ENCODE measurements around the gene DIPK1C. TPM values are rescaled to one million over a fixed set of nuclear protein-coding genes. Genes with fewer than 3 reads are reported as not detected.

Gene DIPK1C
- total RNA-seq, 1 experiment from 2014 or later: not detected

GRCh38 chr18:74387383-74387782, 69.7 kb downstream of the DIPK1C start:
- Mint-ChIP-seq H3K9me3 (no peaks in the 10 kb centered on the region), H3K36me3 (peaks cover 6% of the 10 kb centered on the region), H3K4me3 (no peak overlapping the region), H3K4me1 (peaks cover 24% of the 10 kb centered on the region), H3K27ac (no peak overlapping the region), H3K27me3 (ENCODE audit: low read depth) (peaks cover 3% of the 10 kb centered on the region; the same call in 1 of the 2 replicates)
- POLR2A ChIA-PET: no interaction called here
- CTCF ChIA-PET: no interaction called here
- ATAC-seq: no peak
- DNase-seq (ENCODE audit: low spot score): no peak
- TF ChIP-seq ZNF532 (CRISPR knock-in tag; IDR thresholded peaks at IDR 0.05; ENCODE audit: borderline replicate concordance): no peak
- TF ChIP-seq MXD4 (CRISPR knock-in tag; IDR thresholded peaks at IDR 0.05; ENCODE audit: borderline replicate concordance): no peak
- no peak for TF ChIP-seq EMX1 (CRISPR knock-in tag; IDR thresholded peaks at IDR 0.05)
- TF ChIP-seq TEAD1 (CRISPR knock-in tag; IDR thresholded peaks at IDR 0.05): no peak
- TF ChIP-seq FOXJ3 (CRISPR knock-in tag; IDR thresholded peaks at IDR 0.05; ENCODE audit: borderline replicate concordance): no peak
- no peak for TF ChIP-seq KAT7 (CRISPR knock-in tag; IDR thresholded peaks at IDR 0.05; ENCODE audit: borderline replicate concordance)
- TF ChIP-seq, protein P1, sequence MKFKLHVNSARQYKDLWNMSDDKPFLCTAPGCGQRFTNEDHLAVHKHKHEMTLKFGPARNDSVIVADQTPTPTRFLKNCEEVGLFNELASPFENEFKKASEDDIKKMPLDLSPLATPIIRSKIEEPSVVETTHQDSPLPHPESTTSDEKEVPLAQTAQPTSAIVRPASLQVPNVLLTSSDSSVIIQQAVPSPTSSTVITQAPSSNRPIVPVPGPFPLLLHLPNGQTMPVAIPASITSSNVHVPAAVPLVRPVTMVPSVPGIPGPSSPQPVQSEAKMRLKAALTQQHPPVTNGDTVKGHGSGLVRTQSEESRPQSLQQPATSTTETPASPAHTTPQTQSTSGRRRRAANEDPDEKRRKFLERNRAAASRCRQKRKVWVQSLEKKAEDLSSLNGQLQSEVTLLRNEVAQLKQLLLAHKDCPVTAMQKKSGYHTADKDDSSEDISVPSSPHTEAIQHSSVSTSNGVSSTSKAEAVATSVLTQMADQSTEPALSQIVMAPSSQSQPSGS (CRISPR knock-in tag; IDR thresholded peaks at IDR 0.05; ENCODE audit: borderline replicate concordance, low read depth): no peak
- TF ChIP-seq NR3C1 (CRISPR knock-in tag; conservative IDR thresholded peaks at IDR 0.05; ENCODE audit: low read depth): no peak
- TF ChIP-seq ZMAT4 (CRISPR knock-in tag; IDR thresholded peaks at IDR 0.05): no peak
- no peak for TF ChIP-seq SOX15 (CRISPR knock-in tag; IDR thresholded peaks at IDR 0.05)
- TF ChIP-seq ZNF671 (CRISPR knock-in tag; IDR thresholded peaks at IDR 0.05): no peak
- no peak for TF ChIP-seq HMGXB4 (CRISPR knock-in tag; IDR thresholded peaks at IDR 0.05)
- no peak for TF ChIP-seq ZNF423 (CRISPR knock-in tag; IDR thresholded peaks at IDR 0.05)
- no peak for TF ChIP-seq ETV6 (CRISPR knock-in tag; IDR thresholded peaks at IDR 0.05)

Other genes with a start within 250 kb of the DIPK1C start
- gene CYB5A, start 165.3 kb downstream of the DIPK1C start, total RNA-seq (2021): 127 to 170 TPM (median 159 TPM) in 3 replicates
- not detected in 3 replicates for gene C18orf63, start 141.5 kb downstream of the DIPK1C start, total RNA-seq (2021)
- 228 to 248 TPM (median 229 TPM) in 3 replicates for gene CNDP2, start 39.1 kb upstream of the DIPK1C start, total RNA-seq (2021)
- gene CNDP1, start 77.2 kb upstream of the DIPK1C start, total RNA-seq (2021): 0.11 to 0.28 TPM (median 0.25 TPM) in 3 replicates
- 5.1 to 6.5 TPM (median 5.8 TPM) in 3 replicates for gene ZNF407, start 140.6 kb upstream of the DIPK1C start, total RNA-seq (2021)